GM19193 (cell line): ENCODE measurements around the gene RPS15A.

ENCODE experiments used
- POLR2A ChIP-seq: IDR thresholded peaks from 4 replicates; pipeline ENCODE4 v1.6.1; 2011; ENCODE audit not compliant: insufficient read depth, insufficient read length; ENCODE audit errors: extremely low read depth

RPS15A gene

GRCh38 chr16:18789850-18790706, at the start of gene RPS15A:
TSS of gene RPS15A (minus strand) at chr16:18790334. CDS start at chr16:18789113, 1,221 bp downstream.
- peak; percentile 96 for TF ChIP-seq POLR2A

GRCh38 chr16:18839555-18839954, 49.4 kb upstream of the RPS15A start:
- no peak for TF ChIP-seq POLR2A

- TF ChIP-seq POLR2A, result no peak
Observed at GRCh38 chr16:18836702-18837101, 46.6 kb upstream of the RPS15A start.

- no peak for TF ChIP-seq POLR2A
Observed at GRCh38 chr16:18834864-18835263, 44.7 kb upstream of the RPS15A start.

GRCh38 chr16:18833707-18834505, 43.8 kb upstream of the RPS15A start:
- no peak for TF ChIP-seq POLR2A

- TF ChIP-seq POLR2A, result no peak
Observed at GRCh38 chr16:18832613-18833012, 42.5 kb upstream of the RPS15A start.

- no peak for TF ChIP-seq POLR2A
Observed at GRCh38 chr16:18832006-18832405, 41.9 kb upstream of the RPS15A start.

- no peak for TF ChIP-seq POLR2A
Observed at GRCh38 chr16:18829251-18829650, 39.1 kb upstream of the RPS15A start.

- no peak for TF ChIP-seq POLR2A
Observed at GRCh38 chr16:18827890-18828289, 37.8 kb upstream of the RPS15A start.

GRCh38 chr16:18816286-18816685, 26.2 kb upstream of the RPS15A start:
- TF ChIP-seq POLR2A, result no peak

GRCh38 chr16:18811925-18812324, 21.8 kb upstream of the RPS15A start:
- TF ChIP-seq POLR2A, result no peak

- TF ChIP-seq POLR2A, result no peak
Observed at GRCh38 chr16:18809165-18809564, 19.0 kb upstream of the RPS15A start.

GRCh38 chr16:18805257-18805773, 15.2 kb upstream of the RPS15A start:
- no peak for TF ChIP-seq POLR2A

- no peak for TF ChIP-seq POLR2A
Observed at GRCh38 chr16:18804540-18804939, 14.4 kb upstream of the RPS15A start.
